GM13976 (cell line): ENCODE data around the gene RGS6.

Experiments used
- DNase-seq: peaks from one replicate; pipeline ENCODE4 v3.0.0; 2012; ENCODE audit warnings: low spot score
- in situ Hi-C: fragments of 300-500 bp; cut with MboI; formaldehyde crosslinking; loops from one replicate; pipeline ENCODE4 v1.12.0; 2022; ENCODE audit warnings: low sequenced_read_pairs, mixed read lengths, inconsistent platforms; ENCODE audit not compliant: unreplicated experiment
- TF ChIP-seq, protein P1 (sequence below): IDR thresholded peaks from 2 replicates; pipeline ENCODE4 v1.5.1; 2012; ENCODE audit warnings: borderline replicate concordance, mild to moderate bottlenecking; ENCODE audit not compliant: insufficient read depth; ENCODE audit errors: extremely low read depth, missing control alignments, control extremely low read depth

The RGS6 gene

DNA sequence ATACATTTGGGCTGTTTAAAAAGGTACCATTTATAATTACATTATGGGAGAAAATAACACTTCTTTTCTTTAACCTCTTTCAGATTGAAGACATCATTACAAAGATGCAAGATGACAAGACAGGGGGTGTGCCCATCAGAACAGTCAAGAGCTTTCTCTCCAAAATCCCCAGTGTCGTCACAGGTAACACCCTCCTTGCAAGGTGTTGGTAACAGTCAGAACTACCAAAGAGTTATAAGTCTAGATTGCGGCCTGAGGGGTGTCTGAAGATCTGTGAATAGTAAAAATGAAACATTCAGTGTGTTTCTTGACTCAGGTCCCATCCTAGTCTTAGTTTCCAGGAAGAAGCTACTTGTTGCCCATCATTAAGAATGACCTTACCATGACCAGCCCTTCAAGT, 419.8 kb downstream of the RGS6 start:
- in situ Hi-C loops: no loop called here
- TF ChIP-seq, protein P1, sequence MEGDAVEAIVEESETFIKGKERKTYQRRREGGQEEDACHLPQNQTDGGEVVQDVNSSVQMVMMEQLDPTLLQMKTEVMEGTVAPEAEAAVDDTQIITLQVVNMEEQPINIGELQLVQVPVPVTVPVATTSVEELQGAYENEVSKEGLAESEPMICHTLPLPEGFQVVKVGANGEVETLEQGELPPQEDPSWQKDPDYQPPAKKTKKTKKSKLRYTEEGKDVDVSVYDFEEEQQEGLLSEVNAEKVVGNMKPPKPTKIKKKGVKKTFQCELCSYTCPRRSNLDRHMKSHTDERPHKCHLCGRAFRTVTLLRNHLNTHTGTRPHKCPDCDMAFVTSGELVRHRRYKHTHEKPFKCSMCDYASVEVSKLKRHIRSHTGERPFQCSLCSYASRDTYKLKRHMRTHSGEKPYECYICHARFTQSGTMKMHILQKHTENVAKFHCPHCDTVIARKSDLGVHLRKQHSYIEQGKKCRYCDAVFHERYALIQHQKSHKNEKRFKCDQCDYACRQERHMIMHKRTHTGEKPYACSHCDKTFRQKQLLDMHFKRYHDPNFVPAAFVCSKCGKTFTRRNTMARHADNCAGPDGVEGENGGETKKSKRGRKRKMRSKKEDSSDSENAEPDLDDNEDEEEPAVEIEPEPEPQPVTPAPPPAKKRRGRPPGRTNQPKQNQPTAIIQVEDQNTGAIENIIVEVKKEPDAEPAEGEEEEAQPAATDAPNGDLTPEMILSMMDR: no peak
- no peak for DNase-seq

DNA sequence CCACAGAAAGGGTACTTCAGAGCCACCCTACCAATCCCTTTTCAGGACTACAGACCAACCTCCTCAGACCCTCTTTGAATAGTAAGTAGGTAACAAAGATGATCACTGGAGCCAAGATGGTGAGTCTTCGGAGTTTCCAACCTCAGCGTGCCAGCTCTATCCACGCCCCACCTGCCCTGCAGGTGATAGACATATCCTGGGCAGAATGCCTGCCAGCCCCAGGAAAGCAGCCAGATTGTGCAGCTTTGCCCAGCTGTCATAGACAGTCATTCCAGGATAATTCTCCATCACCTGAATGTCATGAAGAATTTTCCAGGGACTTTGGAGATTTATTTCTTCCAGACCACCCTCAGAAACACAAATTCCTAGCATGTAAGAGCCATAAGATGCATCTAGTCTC, 434.4 kb downstream of the RGS6 start:
- in situ Hi-C loops: no loop called here
- DNase-seq: no peak
- TF ChIP-seq, protein P1: no peak

DNA sequence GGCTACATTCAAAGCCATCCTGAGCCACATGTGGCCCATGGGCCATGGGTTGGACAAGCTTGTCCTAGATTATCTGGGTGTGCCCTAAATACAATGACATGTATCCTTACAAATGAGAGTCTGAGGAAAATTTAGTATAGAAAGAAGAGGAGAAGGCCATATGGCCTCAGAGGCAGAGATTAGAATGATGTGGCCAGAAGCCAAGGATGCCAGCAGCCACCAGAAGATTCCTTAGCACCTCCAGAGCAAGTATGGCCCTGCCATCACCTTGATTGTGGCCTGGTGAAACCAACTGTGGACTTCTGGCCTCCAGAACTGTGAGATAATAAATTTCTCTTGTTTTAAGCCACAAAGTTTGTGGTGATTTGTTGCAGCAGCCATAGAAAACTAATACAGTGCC, 436.9 kb downstream of the RGS6 start:
- no peak for DNase-seq
- in situ Hi-C loops: no loop called here
- TF ChIP-seq, protein P1: no peak

DNA sequence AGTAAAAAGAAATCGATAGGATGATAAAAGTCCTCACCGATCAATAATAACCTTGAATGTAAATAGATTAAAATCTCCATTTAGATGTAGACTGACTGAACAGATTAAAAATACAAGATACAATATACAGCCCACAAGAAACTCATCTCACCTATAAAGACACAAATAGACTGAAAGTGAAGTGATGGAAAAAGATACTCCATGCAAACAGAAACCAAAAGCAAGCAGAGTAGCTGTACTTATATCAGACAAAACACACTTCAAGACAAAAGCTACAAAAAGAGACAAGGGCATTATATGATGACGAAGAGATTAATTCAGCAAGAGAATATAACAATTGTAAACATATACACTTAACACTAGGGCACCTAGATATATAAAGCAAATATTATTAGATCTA, 444.8 kb downstream of the RGS6 start:
- no peak for DNase-seq
- TF ChIP-seq, protein P1: no peak
- in situ Hi-C loops: no loop called here

DNA sequence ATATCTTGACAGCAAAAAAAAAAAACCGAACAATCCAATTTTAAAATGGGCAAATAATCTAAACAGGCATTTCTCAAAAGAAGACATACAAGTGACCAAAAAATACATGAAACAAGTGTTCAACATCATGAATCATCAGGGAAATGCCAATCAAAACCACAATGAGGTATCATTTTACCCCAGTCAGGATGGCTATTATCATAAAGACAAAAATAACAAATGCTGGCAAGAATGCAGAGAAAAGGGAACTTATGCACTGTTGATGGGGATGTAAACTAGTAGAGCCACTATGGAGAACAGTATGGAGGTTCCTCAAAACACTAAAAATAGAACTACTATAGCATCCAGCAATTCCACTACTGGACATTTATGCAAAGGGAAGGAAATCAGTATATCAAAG, 448.2 kb downstream of the RGS6 start:
- DNase-seq: no peak
- TF ChIP-seq, protein P1: peak; percentile 4
- in situ Hi-C loops: no loop called here

DNA sequence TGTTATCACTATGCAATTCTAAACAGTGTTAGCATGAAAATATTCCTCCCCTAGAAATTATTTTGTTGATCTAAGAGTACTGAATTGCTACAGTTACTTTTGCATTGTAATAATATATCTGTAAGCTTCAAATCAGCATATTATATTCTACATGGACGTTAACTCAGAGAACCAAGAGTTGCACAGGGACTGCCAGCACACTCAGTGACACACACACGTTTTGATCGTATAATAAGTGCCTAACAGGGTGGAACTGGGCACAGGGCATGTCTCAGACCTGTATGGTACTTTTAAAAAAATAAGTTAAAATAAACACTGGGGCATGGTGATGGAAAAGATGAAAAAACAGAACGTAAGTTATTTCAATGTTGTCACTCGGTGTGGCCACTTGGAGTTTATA, 451.6 kb downstream of the RGS6 start:
- DNase-seq: no peak
- TF ChIP-seq, protein P1: no peak
- in situ Hi-C loops: no loop called here

DNA sequence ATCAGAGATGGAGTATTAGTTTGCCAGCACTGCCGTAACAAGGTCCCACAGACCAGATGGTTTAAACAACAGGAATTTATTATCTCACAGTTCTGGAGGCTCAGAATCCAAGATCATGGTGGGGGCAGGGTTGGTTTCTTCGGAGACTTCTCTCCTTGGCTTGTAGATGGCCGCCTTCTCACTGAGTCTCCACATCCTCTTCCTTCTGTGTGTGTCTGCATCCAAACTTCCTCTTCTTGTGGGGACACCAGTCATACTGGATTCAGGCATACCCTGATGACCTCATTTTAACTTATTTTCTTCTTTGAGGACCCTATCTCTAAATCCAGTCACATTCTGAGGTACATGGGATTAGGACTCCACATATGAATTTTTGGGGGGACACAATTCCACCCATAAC, 455.5 kb downstream of the RGS6 start:
- DNase-seq: no peak
- TF ChIP-seq, protein P1: no peak
- in situ Hi-C loops: no loop called here
